Trophoblast cell (in vitro differentiated cells and primary cell): ENCODE data around the gene RAB40AL. TPM values are rescaled to one million over a fixed set of nuclear protein-coding genes. Genes with fewer than 3 reads are reported as not detected.
A peak's percentile ranks its signal among the peaks of the same experiment; 100 is the strongest.
"Not testable (repeated sequence)": the region's sequence is repeated elsewhere in the genome, so short reads cannot be mapped to it uniquely, and the experiment has no call there.

Experiments
- DNase-seq, 2 donors: peaks; one replicate each; pipeline ENCODE4 v3.0.0-alpha.2; 2016
- H2AFZ ChIP-seq: 2 replicates; pipeline ENCODE4 v1.6.1; 2013; ENCODE audit warnings: low read length, moderate library complexity, mild to moderate bottlenecking; ENCODE audit not compliant: insufficient read depth, poor library complexity
- H2AK5ac ChIP-seq: 2 replicates; pipeline ENCODE4 v1.6.1; 2013; ENCODE audit warnings: mild to moderate bottlenecking, low read length
- H2BK120ac ChIP-seq: 2 replicates; pipeline ENCODE4 v1.6.1; 2013; ENCODE audit warnings: low read length, mild to moderate bottlenecking, moderate library complexity; ENCODE audit not compliant: insufficient read depth, poor library complexity
- H2BK12ac ChIP-seq: 2 replicates; pipeline ENCODE4 v1.6.1; 2013; ENCODE audit warnings: mild to moderate bottlenecking, low read length, moderate library complexity
- H2BK5ac ChIP-seq: 2 replicates; pipeline ENCODE4 v1.6.1; 2013; ENCODE audit warnings: low read length, low read depth, moderate library complexity, mild to moderate bottlenecking; ENCODE audit not compliant: poor library complexity
- H3K14ac ChIP-seq: 2 replicates; pipeline ENCODE4 v1.6.1; 2013; ENCODE audit warnings: mild to moderate bottlenecking, low read length
- H3K18ac ChIP-seq: 2 replicates; pipeline ENCODE4 v1.6.1; 2013; ENCODE audit warnings: mild to moderate bottlenecking, low read length
- H3K23ac ChIP-seq: 2 replicates; pipeline ENCODE4 v1.6.1; 2013; ENCODE audit warnings: low read length
- H3K27ac ChIP-seq: 2 replicates; pipeline ENCODE4 v1.5.1; 2013; ENCODE audit warnings: low read depth, mild to moderate bottlenecking, inconsistent platforms, low read length, moderate library complexity
- H3K27me3 ChIP-seq: 2 replicates; pipeline ENCODE4 v1.6.1; 2013; ENCODE audit warnings: inconsistent platforms, mild to moderate bottlenecking, low read length, moderate library complexity; ENCODE audit not compliant: insufficient read depth
- H3K36me3 ChIP-seq, 2 experiments: 1 replicate in 1 of 2; 2 replicates in 1 of 2; pipeline ENCODE4 v1.6.1; 2013; ENCODE audit warnings: low read length in 2 of 2, mild to moderate bottlenecking in 2 of 2, moderate library complexity in 1 of 2; ENCODE audit not compliant: insufficient read depth in 2 of 2, control insufficient read depth in 1 of 2
- H3K4ac ChIP-seq: 2 replicates; pipeline ENCODE4 v1.6.1; 2013; ENCODE audit warnings: low read depth, mild to moderate bottlenecking, low read length, moderate library complexity
- H3K4me1 ChIP-seq, 2 experiments: 1 replicate in 1 of 2; 2 replicates in 1 of 2; pipeline ENCODE4 v1.6.1; 2013; ENCODE audit warnings: low read length in 2 of 2, mild to moderate bottlenecking in 2 of 2, moderate library complexity in 1 of 2; ENCODE audit not compliant: insufficient read depth in 2 of 2, control insufficient read depth in 1 of 2
- H3K4me2 ChIP-seq: 2 replicates; pipeline ENCODE4 v1.6.1; 2013; ENCODE audit warnings: inconsistent platforms, mild to moderate bottlenecking, low read length, moderate library complexity
- H3K4me3 ChIP-seq: 2 replicates; pipeline ENCODE4 v1.5.1; 2013; ENCODE audit warnings: mild to moderate bottlenecking, low read depth, low read length, inconsistent platforms
- H3K79me1 ChIP-seq: one replicate; pipeline ENCODE4 v1.6.1; 2013; ENCODE audit warnings: low read length
- H3K79me2 ChIP-seq: 2 replicates; pipeline ENCODE4 v1.6.1; 2013; ENCODE audit warnings: low read length, mild to moderate bottlenecking; ENCODE audit not compliant: control insufficient read depth, insufficient read depth, poor library complexity
- H3K9ac ChIP-seq: 2 replicates; pipeline ENCODE4 v1.6.1; 2013; ENCODE audit warnings: mild to moderate bottlenecking, low read length
- H3K9me3 ChIP-seq: 2 replicates; pipeline ENCODE4 v1.6.1; 2013; ENCODE audit warnings: low read depth, mild to moderate bottlenecking, control low read depth, inconsistent platforms, low read length; ENCODE audit not compliant: insufficient read depth
- H4K12ac ChIP-seq: 2 replicates; pipeline ENCODE4 v1.6.1; 2013; ENCODE audit warnings: low read depth, mild to moderate bottlenecking, low read length, moderate library complexity
- H4K8ac ChIP-seq: 2 replicates; pipeline ENCODE4 v1.6.1; 2013; ENCODE audit warnings: low read depth, mild to moderate bottlenecking, low read length, moderate library complexity
- H4K91ac ChIP-seq: one replicate; pipeline ENCODE4 v1.6.1; 2013; ENCODE audit warnings: low read depth, mild to moderate bottlenecking, low read length, moderate library complexity
- WGBS: extraction: QIAGEN DNeasy Blood & Tissue Kit; methylation state at CpG from one replicate; pipeline ENCODE4 v1.1.7; 2013; ENCODE audit warnings: missing lambda C conversion rate; ENCODE audit not compliant: insufficient read length, insufficient coverage; ENCODE audit errors: extremely low coverage; 5-methylcytosine and 5-hydroxymethylcytosine counted together
- polyA plus RNA-seq: library from polyadenylated mRNA; stranded (reverse); fragments of 200-250 nt; gene quantifications from 2 replicates; pipeline ENCODE4 v1.2.3, GENCODE V29; 2013

RAB40AL gene
- polyA plus RNA-seq = 0.10 and 0.11 TPM in 2 replicates

DNA sequence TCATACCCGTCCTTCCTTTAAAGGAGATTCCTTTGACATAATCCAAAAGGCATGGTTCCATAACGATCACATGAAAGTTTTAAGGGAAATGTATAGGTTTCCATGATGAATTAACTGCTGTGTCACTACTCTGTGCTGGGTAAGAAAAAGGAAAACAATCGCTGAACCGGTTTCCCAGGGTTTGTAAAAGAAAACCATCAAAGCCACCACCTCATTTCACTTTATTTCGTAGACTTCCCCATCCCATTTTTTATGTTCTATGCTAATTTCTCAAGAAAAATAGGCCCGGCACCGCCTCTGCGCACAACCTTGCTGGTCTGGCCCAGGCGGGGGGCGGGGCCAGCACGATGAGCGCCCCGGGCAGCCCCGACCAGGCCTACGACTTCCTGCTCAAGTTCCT is at the start of gene RAB40AL:
TSS of gene RAB40AL (plus strand) at position 301 of the 400 bp plus-strand sequence. CDS start at position 348, 47 bp downstream.
- not testable (repeated sequence) for DNase-seq, H3K9me3 ChIP-seq, H3K18ac ChIP-seq, H4K8ac ChIP-seq, H3K27me3 ChIP-seq, H3K4me2 ChIP-seq, H3K4me1 ChIP-seq, H2BK120ac ChIP-seq, H4K91ac ChIP-seq, H2BK5ac ChIP-seq, H3K4me3 ChIP-seq, H3K9ac ChIP-seq, H3K23ac ChIP-seq, H3K79me1 ChIP-seq, H2AFZ ChIP-seq, H3K4ac ChIP-seq, H2BK12ac ChIP-seq, H4K12ac ChIP-seq, H3K79me2 ChIP-seq, H3K27ac ChIP-seq, H3K14ac ChIP-seq, H3K36me3 ChIP-seq, H2AK5ac ChIP-seq
- WGBS = no CpG with 5 or more reads among the region's 15 CpGs

DNA sequence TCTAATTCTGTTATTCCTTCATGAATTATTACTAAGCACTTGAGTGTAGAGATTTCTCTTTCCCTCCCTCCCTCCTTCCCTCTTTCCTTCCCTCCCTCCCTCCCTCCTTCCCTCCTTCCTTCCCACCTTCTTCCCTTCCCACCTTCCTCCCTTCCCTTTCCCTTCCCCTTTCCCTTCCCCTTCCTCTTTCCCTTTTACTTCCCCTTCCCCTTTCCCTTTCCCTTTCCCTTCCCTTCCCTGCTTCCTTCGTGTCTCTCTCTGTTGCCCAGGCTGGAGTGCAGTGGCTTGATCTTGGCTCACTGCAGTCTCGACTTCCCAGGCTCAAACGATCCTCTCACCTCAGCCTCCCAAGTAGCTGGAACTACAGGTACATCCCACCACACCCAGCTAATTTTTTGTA is 49.4 kb upstream of the RAB40AL start:
- no peaks in the 10 kb centered on the region for H3K79me2 ChIP-seq
- no peak overlapping the region for H3K4me2 ChIP-seq
- no peaks in the 10 kb centered on the region for H3K9me3 ChIP-seq
- no peak overlapping the region for H4K8ac ChIP-seq
- H2BK120ac ChIP-seq = no peak overlapping the region
- no peak overlapping the region for H4K91ac ChIP-seq
- no peak overlapping the region for H3K27ac ChIP-seq
- H3K36me3 ChIP-seq = no peaks in the 10 kb centered on the region
- no peaks in the 10 kb centered on the region for H3K79me1 ChIP-seq
- H2BK5ac ChIP-seq = no peak overlapping the region
- H3K4me3 ChIP-seq = no peak overlapping the region
- H2BK12ac ChIP-seq = no peak overlapping the region
- H2AK5ac ChIP-seq = no peak overlapping the region
- H3K14ac ChIP-seq = no peak overlapping the region
- no peak overlapping the region for H4K12ac ChIP-seq
- no peak overlapping the region for H2AFZ ChIP-seq
- H3K4me1 ChIP-seq = no peaks in the 10 kb centered on the region
- H3K4ac ChIP-seq = no peak overlapping the region
- H3K18ac ChIP-seq = no peak overlapping the region
- DNase-seq = no peak
- H3K9ac ChIP-seq = no peak overlapping the region
- H3K23ac ChIP-seq = no peak overlapping the region
- WGBS = no CpG with 5 or more reads among the region's 3 CpGs
- no peaks in the 10 kb centered on the region for H3K27me3 ChIP-seq

- WGBS = no CpG with 5 or more reads among the region's 1 CpG
- H4K91ac ChIP-seq = no peak overlapping the region
- H2BK12ac ChIP-seq = no peak overlapping the region
- no peaks in the 10 kb centered on the region for H3K36me3 ChIP-seq
- H4K8ac ChIP-seq = no peak overlapping the region
- no peak overlapping the region for H3K9ac ChIP-seq
- no peak overlapping the region for H2BK120ac ChIP-seq
- H3K27me3 ChIP-seq = no peaks in the 10 kb centered on the region
- H3K9me3 ChIP-seq = no peaks in the 10 kb centered on the region
- H4K12ac ChIP-seq = no peak overlapping the region
- H3K4me3 ChIP-seq = no peak overlapping the region
- H3K23ac ChIP-seq = no peak overlapping the region
- H3K4me2 ChIP-seq = no peak overlapping the region
- H3K4me1 ChIP-seq = no peaks in the 10 kb centered on the region
- no peak overlapping the region for H3K27ac ChIP-seq
- H3K79me1 ChIP-seq = no peaks in the 10 kb centered on the region
- H3K79me2 ChIP-seq = no peaks in the 10 kb centered on the region
- H3K4ac ChIP-seq = no peak overlapping the region
- no peak overlapping the region for H2AFZ ChIP-seq
- no peak for DNase-seq
- no peak overlapping the region for H3K18ac ChIP-seq
- no peak overlapping the region for H2AK5ac ChIP-seq
- H3K14ac ChIP-seq = no peak overlapping the region
- H2BK5ac ChIP-seq = no peak overlapping the region
Measured at GRCh38 chrX:102892103-102892502, 45.0 kb upstream of the RAB40AL start.

- Histone ChIP-seq H4K12ac (peak overlapping the region; percentile 65), H3K23ac (no peak overlapping the region), H3K18ac (no peak overlapping the region), H3K4me2 (no peak overlapping the region), H3K4me1 (no peaks in the 10 kb centered on the region), H3K9me3 (no peaks in the 10 kb centered on the region), H3K27me3 (no peaks in the 10 kb centered on the region), H2AK5ac (no peak overlapping the region), H3K9ac (no peak overlapping the region), H2BK5ac (no peak overlapping the region), H2BK12ac (no peak overlapping the region), H2BK120ac (no peak overlapping the region), H4K91ac (no peak overlapping the region), H2AFZ (no peak overlapping the region), H3K4ac (no peak overlapping the region), H3K14ac (no peak overlapping the region), H4K8ac (no peak overlapping the region), H3K36me3 (no peaks in the 10 kb centered on the region), H3K79me2 (no peaks in the 10 kb centered on the region), H3K4me3 (no peak overlapping the region), H3K79me1 (no peaks in the 10 kb centered on the region), H3K27ac (no peak overlapping the region)
- no CpG with 5 or more reads among the region's 15 CpGs for WGBS
- peak; percentile 42 to 90 for DNase-seq
Measured at GRCh38 chrX:102899940-102900916, 36.8 kb upstream of the RAB40AL start.
